ENCODE results near the gene ZNF750. TPM values are rescaled to one million over a fixed set of nuclear protein-coding genes. Genes with fewer than 3 reads are reported as not detected.
"Not testable (repeated sequence)": the region's sequence is repeated elsewhere in the genome, so short reads cannot be mapped to it uniquely, and the experiment has no call there.

ZNF750 gene
- total RNA-seq, 1 experiment from 2014 or later, result 0.14 TPM

DNA sequence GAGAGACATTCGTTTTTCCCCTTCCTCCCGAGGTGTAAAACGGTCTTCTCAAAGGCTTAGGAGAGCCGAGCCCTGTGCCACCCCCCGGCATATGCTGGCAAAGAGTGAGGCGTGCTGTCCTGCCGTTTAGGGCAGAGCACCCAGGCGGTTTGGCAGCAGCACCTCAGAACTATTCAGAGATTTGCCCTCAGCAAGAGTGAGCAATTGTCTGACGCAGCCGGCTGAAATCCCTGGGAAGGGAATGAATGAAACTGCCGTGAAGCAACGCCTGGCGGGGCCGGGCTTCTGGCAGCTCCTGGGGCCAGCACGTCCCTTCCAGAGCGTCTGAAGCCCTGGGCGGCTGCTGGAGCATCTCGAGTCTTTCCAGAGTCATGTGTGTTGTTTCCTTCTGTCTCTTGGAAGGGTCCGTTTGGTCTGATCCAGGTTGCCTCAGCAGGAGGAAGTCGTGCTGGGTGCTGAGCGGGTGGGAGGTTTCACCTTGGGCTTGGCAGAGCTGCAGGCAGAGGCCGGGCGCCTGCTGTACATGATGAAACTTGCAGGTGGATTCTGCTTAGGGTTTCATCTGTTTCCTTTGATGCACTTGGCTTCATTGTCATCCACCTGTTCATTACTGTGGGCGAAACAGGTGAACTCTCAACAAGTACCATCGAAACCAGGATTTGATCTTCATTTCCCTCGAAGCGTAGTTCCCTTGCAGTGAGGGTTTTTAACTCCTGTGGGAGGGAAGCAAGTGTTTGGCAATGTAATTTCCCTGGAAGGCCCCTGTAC is 52.6 kb downstream of the ZNF750 start:
- TF ChIP-seq, protein P1, sequence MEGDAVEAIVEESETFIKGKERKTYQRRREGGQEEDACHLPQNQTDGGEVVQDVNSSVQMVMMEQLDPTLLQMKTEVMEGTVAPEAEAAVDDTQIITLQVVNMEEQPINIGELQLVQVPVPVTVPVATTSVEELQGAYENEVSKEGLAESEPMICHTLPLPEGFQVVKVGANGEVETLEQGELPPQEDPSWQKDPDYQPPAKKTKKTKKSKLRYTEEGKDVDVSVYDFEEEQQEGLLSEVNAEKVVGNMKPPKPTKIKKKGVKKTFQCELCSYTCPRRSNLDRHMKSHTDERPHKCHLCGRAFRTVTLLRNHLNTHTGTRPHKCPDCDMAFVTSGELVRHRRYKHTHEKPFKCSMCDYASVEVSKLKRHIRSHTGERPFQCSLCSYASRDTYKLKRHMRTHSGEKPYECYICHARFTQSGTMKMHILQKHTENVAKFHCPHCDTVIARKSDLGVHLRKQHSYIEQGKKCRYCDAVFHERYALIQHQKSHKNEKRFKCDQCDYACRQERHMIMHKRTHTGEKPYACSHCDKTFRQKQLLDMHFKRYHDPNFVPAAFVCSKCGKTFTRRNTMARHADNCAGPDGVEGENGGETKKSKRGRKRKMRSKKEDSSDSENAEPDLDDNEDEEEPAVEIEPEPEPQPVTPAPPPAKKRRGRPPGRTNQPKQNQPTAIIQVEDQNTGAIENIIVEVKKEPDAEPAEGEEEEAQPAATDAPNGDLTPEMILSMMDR (IDR thresholded peaks at IDR 0.05; ENCODE audit: insufficient read depth in 1 of 2, low read depth in 1 of 2, low read length in 1 of 2, severe bottlenecking in 1 of 2, unreplicated experiment in 1 of 2), result no peak
- Histone ChIP-seq H3K4me3 (ENCODE audit: low read depth, low read length) (no peak overlapping the region), H3K27me3 (replicated peaks; ENCODE audit: control insufficient read depth, insufficient read depth, low read length) (no peaks in the 10 kb centered on the region), H3K9me3 (no peaks in the 10 kb centered on the region), H3K36me3 (ENCODE audit: control insufficient read depth, insufficient read depth, low read length) (peaks cover under 1% of the 10 kb centered on the region), H3K4me1 (no peaks in the 10 kb centered on the region)
- H3K9me3 Mint-ChIP-seq (ENCODE audit: unreplicated experiment), result no peaks in the 10 kb centered on the region
- intact Hi-C loops (cut with micrococcal nuclease; ENCODE audit: unreplicated experiment), result no loop called here
- no peak overlapping the region for H3K4me3 Mint-ChIP-seq (ENCODE audit: unreplicated experiment)
- no peak for DNase-seq
- H3K27me3 Mint-ChIP-seq (ENCODE audit: insufficient read depth, unreplicated experiment), result no peaks in the 10 kb centered on the region
- CTCF ChIA-PET, result no interaction called here
- H3K36me3 Mint-ChIP-seq (ENCODE audit: insufficient read depth, unreplicated experiment), result peaks cover 19% of the 10 kb centered on the region
- POLR2A ChIA-PET, result no interaction called here
- no peaks in the 10 kb centered on the region for H3K4me1 Mint-ChIP-seq (ENCODE audit: low read depth, unreplicated experiment)
- no TSS peak for BruUV-seq (replicated peaks)
- no peak overlapping the region for H3K27ac Mint-ChIP-seq (ENCODE audit: unreplicated experiment)

DNA sequence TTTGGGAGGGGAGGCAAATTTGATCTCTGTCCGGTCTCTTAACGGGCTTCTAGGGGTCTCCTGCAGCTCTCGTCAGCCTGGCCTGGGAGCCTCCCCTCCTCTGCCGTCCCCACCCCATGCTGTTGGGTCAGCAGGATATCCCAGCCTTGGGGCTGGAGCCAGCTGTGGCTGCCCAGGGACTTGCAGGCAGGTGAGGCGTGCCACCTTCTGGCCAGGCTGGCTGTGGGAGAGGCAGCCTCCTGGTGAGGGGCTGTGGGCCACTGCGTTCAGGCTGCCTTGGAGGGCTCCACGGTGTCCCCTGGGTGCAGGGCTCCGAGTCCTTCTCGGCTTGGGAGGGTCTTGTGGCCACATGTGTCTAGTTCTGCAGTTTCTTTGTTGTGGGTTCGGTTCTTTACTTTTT is 53.4 kb downstream of the ZNF750 start:
- TF ChIP-seq, protein P1 (IDR thresholded peaks at IDR 0.05; ENCODE audit: insufficient read depth in 1 of 2, low read depth in 1 of 2, low read length in 1 of 2, severe bottlenecking in 1 of 2, unreplicated experiment in 1 of 2), result no peak
- Histone ChIP-seq H3K36me3 (ENCODE audit: control insufficient read depth, insufficient read depth, low read length) (peaks cover 3% of the 10 kb centered on the region), H3K9me3 (no peaks in the 10 kb centered on the region), H3K4me1 (no peaks in the 10 kb centered on the region), H3K4me3 (ENCODE audit: low read depth, low read length) (no peak overlapping the region), H3K27me3 (replicated peaks; ENCODE audit: control insufficient read depth, insufficient read depth, low read length) (no peaks in the 10 kb centered on the region)
- Mint-ChIP-seq H3K36me3 (ENCODE audit: insufficient read depth, unreplicated experiment) (peaks cover 19% of the 10 kb centered on the region), H3K27me3 (ENCODE audit: insufficient read depth, unreplicated experiment) (no peaks in the 10 kb centered on the region), H3K27ac (ENCODE audit: unreplicated experiment) (no peak overlapping the region), H3K9me3 (ENCODE audit: unreplicated experiment) (no peaks in the 10 kb centered on the region), H3K4me1 (ENCODE audit: low read depth, unreplicated experiment) (no peaks in the 10 kb centered on the region), H3K4me3 (ENCODE audit: unreplicated experiment) (no peak overlapping the region)
- no TSS peak for BruUV-seq (replicated peaks)
- POLR2A ChIA-PET, result no interaction called here
- no peak for DNase-seq
- CTCF ChIA-PET, result no interaction called here
- intact Hi-C loops (cut with micrococcal nuclease; ENCODE audit: unreplicated experiment), result no loop called here

DNA sequence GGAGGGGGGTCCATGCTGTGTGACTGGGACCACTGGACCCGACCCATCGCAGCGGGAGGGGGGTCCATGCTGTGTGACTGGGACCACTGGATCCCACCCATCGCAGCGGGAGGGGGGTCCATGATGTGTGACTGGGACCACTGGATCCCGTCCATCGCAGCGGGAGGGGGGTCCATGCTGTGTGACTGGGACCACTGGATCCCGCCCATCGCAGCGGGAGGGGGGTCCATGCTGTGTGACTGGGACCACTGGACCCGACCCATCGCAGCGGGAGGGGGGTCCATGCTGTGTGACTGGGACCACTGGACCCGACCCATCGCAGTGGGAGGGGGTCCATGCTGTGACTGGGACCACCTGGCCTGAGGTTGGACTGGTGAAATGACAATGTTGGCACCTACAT is 54.2 kb downstream of the ZNF750 start:
- CTCF ChIA-PET; H3K27me3 ChIP-seq (replicated peaks; ENCODE audit: control insufficient read depth, insufficient read depth, low read length); H3K27ac Mint-ChIP-seq (ENCODE audit: unreplicated experiment); POLR2A ChIA-PET; H3K9me3 ChIP-seq; intact Hi-C loops (cut with micrococcal nuclease; ENCODE audit: unreplicated experiment); H3K9me3 Mint-ChIP-seq (ENCODE audit: unreplicated experiment); H3K4me3 ChIP-seq (ENCODE audit: low read depth, low read length); H3K27me3 Mint-ChIP-seq (ENCODE audit: insufficient read depth, unreplicated experiment); BruUV-seq (replicated peaks); H3K4me1 Mint-ChIP-seq (ENCODE audit: low read depth, unreplicated experiment); DNase-seq; H3K36me3 ChIP-seq (ENCODE audit: control insufficient read depth, insufficient read depth, low read length); H3K4me3 Mint-ChIP-seq (ENCODE audit: unreplicated experiment); H3K4me1 ChIP-seq: not testable (repeated sequence)
- peaks cover 19% of the 10 kb centered on the region for H3K36me3 Mint-ChIP-seq (ENCODE audit: insufficient read depth, unreplicated experiment)
